ENCODE data around the gene RYR2.

DNA sequence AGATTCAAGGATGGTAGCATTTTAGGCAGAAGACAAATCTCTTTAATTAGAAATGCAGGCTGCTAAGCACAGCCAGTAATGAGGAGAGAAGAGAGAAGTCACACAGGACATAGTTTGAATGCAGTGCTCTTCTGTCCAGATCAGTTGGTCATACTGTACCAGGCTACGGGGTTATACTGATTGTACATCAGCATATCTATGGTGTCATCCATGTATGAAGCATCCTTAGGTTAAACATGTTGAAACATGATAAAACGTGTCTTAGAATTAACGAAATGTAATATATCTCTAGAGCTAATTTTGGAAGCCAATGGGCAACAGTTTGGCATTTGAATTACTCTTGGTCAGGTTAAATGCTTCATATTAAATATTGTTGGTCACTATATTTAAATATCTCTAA, 199.1 kb downstream of the RYR2 start:
- TF ChIP-seq, protein P1, sequence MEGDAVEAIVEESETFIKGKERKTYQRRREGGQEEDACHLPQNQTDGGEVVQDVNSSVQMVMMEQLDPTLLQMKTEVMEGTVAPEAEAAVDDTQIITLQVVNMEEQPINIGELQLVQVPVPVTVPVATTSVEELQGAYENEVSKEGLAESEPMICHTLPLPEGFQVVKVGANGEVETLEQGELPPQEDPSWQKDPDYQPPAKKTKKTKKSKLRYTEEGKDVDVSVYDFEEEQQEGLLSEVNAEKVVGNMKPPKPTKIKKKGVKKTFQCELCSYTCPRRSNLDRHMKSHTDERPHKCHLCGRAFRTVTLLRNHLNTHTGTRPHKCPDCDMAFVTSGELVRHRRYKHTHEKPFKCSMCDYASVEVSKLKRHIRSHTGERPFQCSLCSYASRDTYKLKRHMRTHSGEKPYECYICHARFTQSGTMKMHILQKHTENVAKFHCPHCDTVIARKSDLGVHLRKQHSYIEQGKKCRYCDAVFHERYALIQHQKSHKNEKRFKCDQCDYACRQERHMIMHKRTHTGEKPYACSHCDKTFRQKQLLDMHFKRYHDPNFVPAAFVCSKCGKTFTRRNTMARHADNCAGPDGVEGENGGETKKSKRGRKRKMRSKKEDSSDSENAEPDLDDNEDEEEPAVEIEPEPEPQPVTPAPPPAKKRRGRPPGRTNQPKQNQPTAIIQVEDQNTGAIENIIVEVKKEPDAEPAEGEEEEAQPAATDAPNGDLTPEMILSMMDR (IDR thresholded peaks at IDR 0.05; ENCODE audit: low read length) = no peak
- no peak for TF ChIP-seq EZH2 (IDR thresholded peaks at IDR 0.05; ENCODE audit: borderline replicate concordance, low read length)
